A549 treated with Hydrocortisone at 1 μM for 4 hours (cell line): ENCODE results near the gene TMEM106C. TPM values are rescaled to one million over a fixed set of nuclear protein-coding genes. Genes with fewer than 3 reads are reported as not detected.

Experiments
- total RNA-seq: library from RNA; stranded (reverse); fragments of 200-300 nt; extraction: Qiagen RNA extraction; gene quantifications from 5 replicates; pipeline ENCODE4 v1.2.3, GENCODE V29; 2022

Gene TMEM106C
- total RNA-seq = 117 to 139 TPM (median 121 TPM) in 5 replicates

GRCh38 chr12:47963340-47964040 is at the start of gene TMEM106C:
Gene TMEM106C, plus strand, starts transcription at chr12:47963596. Its CDS starts 641 bp downstream, at chr12:47964237.

GRCh38 chr12:48004053-48004941 is 40.9 kb downstream of the TMEM106C start, which contains the start of gene COL2A1:
Gene COL2A1, minus strand, starts transcription at chr12:48004476. Its CDS starts 155 bp downstream, at chr12:48004321.

Other genes starting within 250 kb of the TMEM106C start
- 0.05 TPM in 2 of 5 replicates, not detected in the others for gene ENDOU, start 238.1 kb upstream of the TMEM106C start, total RNA-seq
- gene RAPGEF3, start 204.7 kb upstream of the TMEM106C start, total RNA-seq = 0.45 to 0.62 TPM (median 0.56 TPM) in 5 replicates
- 24.3 to 26.9 TPM (median 24.5 TPM) in 5 replicates for gene SLC48A1, start 190.4 kb upstream of the TMEM106C start, total RNA-seq
- gene HDAC7, start 143.7 kb upstream of the TMEM106C start, total RNA-seq = 58.4 to 68.4 TPM (median 60.0 TPM) in 5 replicates
- gene VDR, start 58.6 kb upstream of the TMEM106C start, total RNA-seq = 2.5 to 3.4 TPM (median 3.0 TPM) in 5 replicates
- 0.05 to 0.13 TPM (median 0.12 TPM) in 5 replicates for gene COL2A1, start 40.9 kb downstream of the TMEM106C start, total RNA-seq
- 9.5 to 16.5 TPM (median 11.1 TPM) in 5 replicates for gene SENP1, start 142.5 kb downstream of the TMEM106C start, total RNA-seq
- 22.6 to 28.9 TPM (median 24.5 TPM) in 5 replicates for gene PFKM, start 155.8 kb downstream of the TMEM106C start, total RNA-seq
- 11.3 to 17.8 TPM (median 13.6 TPM) in 5 replicates for gene ASB8, start 193.9 kb downstream of the TMEM106C start, total RNA-seq
- gene CCDC184, start 220.0 kb downstream of the TMEM106C start, total RNA-seq = 2.5 to 3.5 TPM (median 2.8 TPM) in 5 replicates
- not detected in 5 replicates for gene OR10AD1, start 239.7 kb downstream of the TMEM106C start, total RNA-seq